ENCODE results near the gene ZNF771.

GRCh38 chr16:30395155-30395991, 12.0 kb upstream of the ZNF771 start, which contains the start of gene ZNF48:
- TF ChIP-seq, protein P1, sequence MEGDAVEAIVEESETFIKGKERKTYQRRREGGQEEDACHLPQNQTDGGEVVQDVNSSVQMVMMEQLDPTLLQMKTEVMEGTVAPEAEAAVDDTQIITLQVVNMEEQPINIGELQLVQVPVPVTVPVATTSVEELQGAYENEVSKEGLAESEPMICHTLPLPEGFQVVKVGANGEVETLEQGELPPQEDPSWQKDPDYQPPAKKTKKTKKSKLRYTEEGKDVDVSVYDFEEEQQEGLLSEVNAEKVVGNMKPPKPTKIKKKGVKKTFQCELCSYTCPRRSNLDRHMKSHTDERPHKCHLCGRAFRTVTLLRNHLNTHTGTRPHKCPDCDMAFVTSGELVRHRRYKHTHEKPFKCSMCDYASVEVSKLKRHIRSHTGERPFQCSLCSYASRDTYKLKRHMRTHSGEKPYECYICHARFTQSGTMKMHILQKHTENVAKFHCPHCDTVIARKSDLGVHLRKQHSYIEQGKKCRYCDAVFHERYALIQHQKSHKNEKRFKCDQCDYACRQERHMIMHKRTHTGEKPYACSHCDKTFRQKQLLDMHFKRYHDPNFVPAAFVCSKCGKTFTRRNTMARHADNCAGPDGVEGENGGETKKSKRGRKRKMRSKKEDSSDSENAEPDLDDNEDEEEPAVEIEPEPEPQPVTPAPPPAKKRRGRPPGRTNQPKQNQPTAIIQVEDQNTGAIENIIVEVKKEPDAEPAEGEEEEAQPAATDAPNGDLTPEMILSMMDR (conservative IDR thresholded peaks at IDR 0.05): no peak; the same call in 1 of the 2 replicates
- no peak for TF ChIP-seq EZH2 (IDR thresholded peaks at IDR 0.05; ENCODE audit: low read depth)

Data from PC-9 (cell line).